NCI-H774 (cell line): Measurements from ENCODE around the gene TRPV3.

Experiments
- DNase-seq: peaks from one replicate; lab custom pipeline; 2025; lab: John Stamatoyannopoulos, UW

TRPV3 gene

DNA sequence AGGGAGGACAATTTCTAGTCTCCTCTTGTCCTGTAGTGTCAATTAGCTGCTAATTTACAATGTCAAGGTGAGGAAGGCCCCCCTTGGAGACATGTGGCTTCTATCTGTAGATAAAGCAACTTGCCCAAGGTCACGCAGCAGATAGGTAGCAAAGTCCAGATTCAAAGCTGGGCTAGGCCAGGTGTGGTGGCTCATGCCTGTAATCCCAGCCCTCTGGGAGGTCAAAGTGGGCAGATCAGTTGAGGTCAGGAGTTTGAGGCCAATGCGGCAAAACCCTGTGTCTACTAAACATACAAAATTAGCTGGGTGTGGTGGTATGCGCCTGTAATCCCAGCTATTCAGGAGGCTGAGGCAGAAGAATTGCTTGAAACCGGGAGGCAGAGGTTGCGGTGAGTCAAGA lies 11.1 kb downstream of the TRPV3 start:
- DNase-seq: no peak

DNA sequence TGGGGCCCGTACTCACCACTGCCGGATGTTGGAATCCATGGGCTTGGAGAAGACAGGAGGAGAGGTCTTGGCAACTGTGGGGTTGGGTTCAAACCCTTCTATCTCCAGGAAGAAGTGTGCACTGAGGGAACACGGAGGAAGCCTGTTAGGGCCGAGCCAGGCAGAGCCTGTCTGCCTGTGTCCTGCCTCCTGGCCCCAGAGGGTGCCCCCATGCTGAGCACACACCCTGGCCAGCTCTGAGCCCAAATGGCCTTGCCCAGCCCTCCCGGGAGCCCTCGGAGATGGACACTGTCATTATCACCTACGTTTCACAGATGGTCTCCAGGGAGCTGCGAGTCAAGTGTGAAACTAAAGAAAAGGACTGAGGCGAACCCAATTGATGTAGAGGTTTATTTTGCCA lies 12.5 kb downstream of the TRPV3 start:
- DNase-seq: no peak

DNA sequence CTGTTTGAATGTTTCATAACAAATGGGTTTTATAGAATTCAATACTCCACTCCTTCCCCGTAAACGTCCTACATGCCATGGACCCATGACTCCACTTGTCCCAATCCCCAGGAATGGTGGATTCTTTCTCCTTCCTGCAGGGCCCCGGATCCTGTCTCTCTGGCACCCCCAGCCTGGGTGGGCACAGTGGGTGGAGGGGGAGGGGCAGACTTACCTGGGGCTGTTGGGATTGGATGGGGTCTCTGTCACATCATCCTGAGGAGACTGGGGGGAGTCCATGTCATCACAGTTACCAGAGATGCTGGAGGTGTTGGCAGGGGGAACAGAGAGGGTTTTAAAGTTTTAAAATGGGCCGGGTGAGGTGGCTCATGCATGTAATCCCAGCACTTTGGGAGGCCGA lies 13.2 kb downstream of the TRPV3 start:
- no peak for DNase-seq

DNA sequence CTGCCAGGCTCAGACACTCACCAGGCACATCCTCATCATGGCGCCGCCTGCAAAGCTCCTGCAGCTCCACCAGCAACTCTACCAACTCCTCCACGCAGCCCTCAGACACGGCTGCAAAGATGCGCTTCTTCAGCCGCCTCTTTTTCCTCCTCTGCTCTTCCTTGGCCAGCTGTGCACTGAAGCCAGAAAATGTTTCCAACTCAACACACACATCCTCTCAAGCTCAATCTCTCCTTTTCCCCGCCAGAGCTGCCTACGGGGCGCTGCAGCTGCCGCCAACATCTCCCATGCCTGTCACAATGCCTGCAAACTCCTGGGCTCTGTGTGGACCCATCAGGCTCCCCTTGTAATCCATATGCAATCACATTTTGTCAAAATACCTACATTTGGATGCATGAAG lies 14.2 kb downstream of the TRPV3 start:
- DNase-seq: no peak

DNA sequence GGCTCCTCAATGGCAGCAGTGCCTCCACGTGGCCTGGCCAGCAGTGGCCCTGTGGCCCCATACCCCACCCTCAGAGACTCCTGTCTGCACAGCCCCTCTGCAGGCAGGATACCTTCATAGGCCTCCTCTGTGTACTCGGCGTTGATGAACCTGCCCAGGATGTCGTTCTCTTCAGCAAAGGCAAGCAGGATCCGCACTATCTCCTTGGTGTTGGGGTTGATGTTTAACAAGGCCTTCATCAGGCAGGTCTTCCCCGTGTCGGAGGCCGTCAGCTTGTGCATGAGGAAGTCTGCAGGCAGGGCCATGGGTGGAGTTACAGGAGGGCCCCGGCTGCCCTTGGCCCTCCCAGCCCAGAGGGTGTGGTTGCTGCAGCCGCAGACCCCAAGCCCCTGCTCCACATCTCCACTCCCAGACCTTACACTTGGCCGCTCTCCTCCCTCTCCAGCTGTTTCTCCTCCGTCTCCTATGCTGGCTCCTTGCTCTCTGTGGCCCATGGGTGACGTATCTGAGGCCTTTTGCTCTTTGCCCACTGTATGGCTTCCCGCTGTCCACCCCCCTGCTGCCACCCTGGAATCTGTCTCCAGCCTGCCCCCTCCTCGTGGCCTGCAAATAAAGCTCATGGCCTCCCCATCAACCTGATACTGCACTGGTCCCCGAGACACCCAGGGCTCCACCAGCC lies 15.1 kb downstream of the TRPV3 start:
- DNase-seq: no peak

DNA sequence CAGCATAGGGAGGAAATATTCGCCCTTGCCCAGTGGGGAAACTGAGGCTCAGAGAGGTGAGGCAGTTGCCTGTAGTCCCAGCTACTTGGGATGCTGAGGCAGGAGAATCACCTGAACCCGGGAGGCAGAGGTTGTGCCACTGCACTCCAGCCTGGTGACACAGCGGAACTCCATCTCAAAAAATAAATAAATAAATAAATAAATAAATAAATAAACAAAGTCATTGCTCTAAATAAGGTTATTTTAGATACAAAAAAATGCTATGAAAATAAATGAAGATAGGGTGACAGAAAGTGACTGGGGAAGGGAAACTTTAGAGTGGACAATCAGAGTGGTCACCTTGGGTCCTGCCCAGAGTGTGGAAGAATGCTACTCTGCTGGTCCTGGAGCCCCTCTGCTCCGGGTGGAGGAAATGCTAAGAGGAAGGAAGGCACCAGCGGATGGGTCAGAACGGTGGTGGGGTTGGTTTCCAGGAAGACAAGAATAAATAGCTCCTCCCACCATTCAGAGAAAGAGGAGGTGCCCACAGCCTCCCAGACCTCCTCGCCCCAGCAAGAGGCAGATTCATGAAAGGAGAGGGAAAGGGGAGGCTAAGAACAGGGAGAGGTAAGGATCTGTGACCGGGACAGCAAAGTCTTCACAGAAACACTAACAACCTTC lies 17.6 kb downstream of the TRPV3 start:
- no peak for DNase-seq

GRCh38 chr17:3536716-3537115 lies 20.9 kb downstream of the TRPV3 start:
- no peak for DNase-seq

GRCh38 chr17:3535253-3535995 lies 22.2 kb downstream of the TRPV3 start:
- DNase-seq: peak; percentile 27

GRCh38 chr17:3534881-3535252 lies 22.7 kb downstream of the TRPV3 start:
- DNase-seq: no peak

GRCh38 chr17:3533752-3534151 lies 23.9 kb downstream of the TRPV3 start:
- no peak for DNase-seq

- DNase-seq: no peak
Observed at GRCh38 chr17:3532859-3533142, 24.8 kb downstream of the TRPV3 start.

DNA sequence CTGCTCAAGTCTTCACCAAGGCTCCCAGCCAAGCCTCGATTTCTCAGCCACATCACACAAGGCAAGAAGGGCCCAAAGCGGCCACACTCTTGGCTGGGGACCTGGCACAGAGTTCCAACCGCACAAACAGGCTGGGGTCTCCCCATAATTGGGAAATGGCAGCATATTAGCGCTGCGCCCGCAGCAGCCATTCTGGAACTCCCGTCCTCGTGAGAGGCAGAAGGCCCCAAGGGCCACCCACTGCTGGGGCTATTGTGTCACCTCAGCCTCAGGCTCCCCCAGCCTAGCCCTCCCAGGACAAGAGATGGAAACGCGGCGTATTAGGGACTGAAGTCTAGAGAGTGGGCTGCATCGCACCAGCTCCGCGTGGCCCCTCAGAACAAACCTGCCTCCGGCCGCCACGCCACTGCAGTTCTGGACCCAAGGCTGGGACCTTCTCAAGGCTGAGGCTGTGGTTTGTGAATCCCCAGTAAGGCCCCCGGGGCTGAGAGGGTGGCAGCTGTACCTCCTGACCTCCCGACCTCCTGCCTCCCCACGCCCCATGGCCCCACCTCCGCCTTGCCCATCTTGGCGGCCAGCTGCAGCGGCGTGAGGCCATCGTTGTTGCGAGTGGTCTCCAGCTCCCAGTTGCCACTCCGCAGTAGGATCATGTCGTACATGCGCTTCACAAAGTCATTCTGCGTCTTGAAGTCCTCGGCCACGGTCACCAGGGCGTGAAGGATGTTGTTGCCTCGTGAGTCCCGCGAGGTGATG lies 25.3 kb downstream of the TRPV3 start:
- no peak for DNase-seq

GRCh38 chr17:3531266-3532101 lies 26.1 kb downstream of the TRPV3 start:
- no peak for DNase-seq

DNA sequence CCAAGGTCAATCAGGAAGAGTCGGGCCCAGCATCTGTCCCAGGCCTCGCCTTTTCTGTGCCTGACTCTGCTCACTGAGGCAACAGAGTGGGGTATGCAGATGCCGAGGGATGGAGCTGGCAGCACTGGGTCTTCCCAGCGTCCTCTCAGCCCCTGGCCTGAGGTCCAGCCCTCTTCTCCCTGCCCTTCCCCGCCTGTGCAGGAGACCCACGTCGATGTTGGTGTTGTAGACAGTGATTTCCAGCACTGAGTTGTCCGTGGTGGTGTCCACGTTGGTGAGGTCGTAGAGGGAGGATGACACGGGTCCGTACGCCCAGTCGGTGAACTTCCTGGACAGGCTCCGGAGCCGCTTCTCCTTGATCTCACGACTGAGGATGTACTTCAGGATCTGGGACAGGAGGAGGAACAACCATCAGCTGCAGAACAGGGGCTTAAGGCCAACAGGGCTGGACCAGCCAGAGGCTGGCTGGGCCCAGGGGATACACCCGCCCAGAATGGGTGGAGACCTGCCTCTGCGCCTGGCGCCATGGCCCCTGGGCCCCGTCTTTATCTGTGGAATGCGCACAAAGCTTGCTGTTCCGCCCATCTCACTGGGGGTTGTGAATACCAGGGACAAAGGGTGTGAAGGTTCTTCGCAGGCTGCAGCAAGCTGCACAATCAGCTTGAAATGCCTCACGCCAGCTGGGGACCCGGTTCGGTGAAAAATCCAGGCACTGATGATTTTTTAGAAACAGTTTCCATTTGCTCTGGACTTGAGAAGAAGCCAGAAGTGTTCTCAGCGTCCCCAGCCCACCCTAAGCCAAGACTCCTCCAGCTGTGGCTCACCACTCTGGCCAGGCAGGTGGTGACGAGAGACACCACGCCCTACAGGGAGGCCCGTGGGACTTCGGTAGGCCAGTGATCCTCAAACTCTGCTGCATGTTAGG lies 27.5 kb downstream of the TRPV3 start:
- DNase-seq: no peak

DNA sequence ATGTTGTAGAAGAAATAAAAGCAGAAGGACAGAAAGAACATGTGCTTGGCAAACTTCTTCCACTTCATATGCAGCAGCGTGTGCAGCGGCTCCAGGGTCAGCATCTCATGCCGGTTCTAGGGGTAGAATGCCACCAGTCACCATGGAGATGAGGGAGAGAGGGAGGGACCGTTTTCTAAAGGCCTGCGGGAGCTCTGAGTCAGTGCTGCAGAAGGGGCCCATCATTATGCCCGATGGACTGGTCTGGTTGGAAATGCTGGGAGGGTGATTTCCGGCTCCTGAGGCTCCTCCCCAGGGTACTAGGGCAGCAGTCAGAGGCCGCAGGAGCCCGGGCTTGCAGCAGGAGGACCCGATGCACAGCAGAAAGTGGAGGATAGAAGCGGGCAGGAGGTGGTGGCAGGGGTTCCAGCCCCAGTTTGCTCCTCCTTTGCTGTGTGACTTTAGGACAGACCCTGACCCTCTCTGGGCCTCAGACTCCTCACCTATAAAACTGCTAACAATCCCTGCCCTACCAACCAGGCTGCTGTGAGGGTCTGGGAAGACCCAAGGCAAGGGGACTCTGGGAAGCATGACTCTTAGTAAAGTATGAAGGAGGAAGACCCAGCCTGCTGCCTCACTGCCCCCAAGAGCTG lies 28.6 kb downstream of the TRPV3 start:
- no peak for DNase-seq

DNA sequence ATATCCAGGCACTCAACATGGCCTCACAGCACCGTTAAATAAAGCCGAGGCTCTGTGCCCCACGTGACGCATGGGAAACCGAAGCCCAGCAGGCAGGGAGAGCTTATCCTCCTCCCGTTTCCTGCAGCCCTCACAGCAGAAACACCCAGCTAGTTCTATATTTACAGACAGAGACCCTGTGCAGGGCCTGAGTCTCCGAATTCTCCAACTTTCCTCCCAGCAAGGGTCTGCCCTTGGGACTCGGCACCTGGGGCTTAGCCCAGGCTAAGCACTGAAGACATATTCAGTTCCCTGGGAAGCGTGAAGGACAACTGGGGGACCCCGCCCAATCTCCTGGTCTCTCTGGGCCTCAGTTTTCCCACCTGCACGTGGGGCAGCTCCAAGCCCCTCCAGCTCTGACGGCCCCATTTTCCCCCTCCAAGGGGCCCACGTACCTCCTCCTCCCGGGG lies 29.2 kb downstream of the TRPV3 start:
- no peak for DNase-seq

DNA sequence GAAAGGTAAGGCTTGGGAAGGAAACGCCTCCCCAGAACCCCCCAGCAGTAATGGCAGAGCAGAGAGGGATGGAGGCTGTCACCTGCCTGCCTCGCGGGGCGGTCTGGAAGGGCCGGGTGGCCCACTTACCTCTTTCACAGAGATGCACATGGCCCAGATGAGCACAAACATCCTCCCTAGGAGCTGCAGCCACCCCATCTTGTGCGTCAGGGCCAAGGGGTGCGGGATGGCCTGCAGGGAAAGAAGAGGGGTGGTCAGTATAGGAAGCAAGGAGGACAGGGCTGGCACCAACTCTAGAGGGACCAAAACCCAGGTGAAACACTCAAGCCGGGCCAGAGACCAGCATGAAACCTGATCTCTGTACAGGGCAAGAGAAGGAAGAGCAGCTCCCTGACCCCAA lies 29.7 kb downstream of the TRPV3 start:
- no peak for DNase-seq

DNA sequence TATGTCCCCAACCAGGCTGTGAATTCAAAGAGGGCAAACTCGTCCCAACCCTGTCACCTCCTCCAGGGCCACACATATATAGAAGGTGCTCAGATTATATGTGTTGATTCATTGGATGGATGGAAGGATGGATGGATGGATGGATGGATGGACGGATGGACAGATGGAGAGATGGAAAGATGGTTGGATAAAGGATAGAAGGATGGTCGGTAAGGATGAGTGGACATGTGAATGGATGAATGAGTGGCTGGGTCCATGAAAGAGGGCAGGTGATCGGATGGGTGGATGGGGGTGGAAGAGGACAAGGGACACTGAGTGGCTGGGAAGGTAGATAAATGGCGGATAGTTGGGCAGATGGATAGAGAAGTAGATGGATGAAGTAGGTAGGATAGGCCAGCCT lies 30.1 kb downstream of the TRPV3 start:
- no peak for DNase-seq

- DNase-seq: no peak
Observed at GRCh38 chr17:3526971-3527370, 30.6 kb downstream of the TRPV3 start.

GRCh38 chr17:3526491-3526890 lies 31.1 kb downstream of the TRPV3 start:
- DNase-seq: no peak
